UCSD-AML1 (cell line): Measurements from ENCODE around the gene FGF12.

ENCODE experiments used
- DNase-seq: peaks from one replicate; lab custom pipeline; 2025; ENCODE audit not compliant: unreplicated experiment; lab: John Stamatoyannopoulos, UW

FGF12 gene

GRCh38 chr3:192219926-192220325 lies 507.4 kb downstream of the FGF12 start:
- no peak for DNase-seq

GRCh38 chr3:192216067-192216466 lies 511.3 kb downstream of the FGF12 start:
- no peak for DNase-seq

GRCh38 chr3:192212979-192213378 lies 514.4 kb downstream of the FGF12 start:
- no peak for DNase-seq

- DNase-seq: no peak
Observed at GRCh38 chr3:192212335-192212734, 515.0 kb downstream of the FGF12 start.

GRCh38 chr3:192207651-192208050 lies 519.7 kb downstream of the FGF12 start:
- DNase-seq: no peak

- no peak for DNase-seq
Observed at GRCh38 chr3:192207239-192207638, 520.1 kb downstream of the FGF12 start.

- no peak for DNase-seq
Observed at GRCh38 chr3:192194085-192194484, 533.3 kb downstream of the FGF12 start.

- peak; percentile 47 for DNase-seq
Observed at GRCh38 chr3:192188218-192188835, 539.0 kb downstream of the FGF12 start.

GRCh38 chr3:192187485-192188051 lies 539.8 kb downstream of the FGF12 start:
- no peak for DNase-seq

GRCh38 chr3:192186498-192186897 lies 540.8 kb downstream of the FGF12 start:
- no peak for DNase-seq

GRCh38 chr3:192186045-192186444 lies 541.3 kb downstream of the FGF12 start:
- DNase-seq: no peak

- DNase-seq: no peak
Observed at GRCh38 chr3:192183109-192183508, 544.2 kb downstream of the FGF12 start.

GRCh38 chr3:192181151-192181550 lies 546.2 kb downstream of the FGF12 start:
- no peak for DNase-seq

GRCh38 chr3:192177383-192177782 lies 550.0 kb downstream of the FGF12 start:
- no peak for DNase-seq

- DNase-seq: no peak
Observed at GRCh38 chr3:192174283-192174682, 553.1 kb downstream of the FGF12 start.

- DNase-seq: no peak
Observed at GRCh38 chr3:192171213-192171612, 556.1 kb downstream of the FGF12 start.

- no peak for DNase-seq
Observed at GRCh38 chr3:192170659-192171058, 556.7 kb downstream of the FGF12 start.

- no peak for DNase-seq
Observed at GRCh38 chr3:192170031-192170430, 557.3 kb downstream of the FGF12 start.

GRCh38 chr3:192169332-192169915 lies 557.9 kb downstream of the FGF12 start:
- no peak for DNase-seq

GRCh38 chr3:192168202-192168601 lies 559.1 kb downstream of the FGF12 start:
- no peak for DNase-seq

GRCh38 chr3:192165552-192165951 lies 561.8 kb downstream of the FGF12 start:
- DNase-seq: no peak

- no peak for DNase-seq
Observed at GRCh38 chr3:192161661-192162060, 565.7 kb downstream of the FGF12 start.

GRCh38 chr3:192156382-192156781 lies 571.0 kb downstream of the FGF12 start:
- DNase-seq: no peak
